Nephron (organoid): Measurements from ENCODE around the gene KRT83.

Experiments
- H3K27ac Mint-ChIP-seq, 3 experiments: 2 replicates each; pipeline ENCODE4 v1.8.0; 2020; ENCODE audit warnings: mixed read lengths in 3 of 3, mild to moderate bottlenecking in 2 of 3, moderate library complexity in 1 of 3
- H3K27me3 Mint-ChIP-seq: 2 replicates; pipeline ENCODE4 v1.8.0; 2021; ENCODE audit warnings: low read depth, mild to moderate bottlenecking, moderate library complexity, mixed read lengths
- H3K36me3 Mint-ChIP-seq: 2 replicates; pipeline ENCODE4 v1.8.0; 2020; ENCODE audit warnings: low read depth, mixed read lengths
- H3K4me1 Mint-ChIP-seq: 2 replicates; pipeline ENCODE4 v1.8.0; 2020; ENCODE audit warnings: mixed read lengths
- H3K4me3 Mint-ChIP-seq, 3 experiments: 2 replicates each; pipeline ENCODE4 v1.8.0; 2020; ENCODE audit warnings: mild to moderate bottlenecking in 3 of 3, mixed read lengths in 3 of 3, moderate library complexity in 2 of 3
- H3K9me3 Mint-ChIP-seq: 2 replicates; pipeline ENCODE4 v1.8.0; 2020; ENCODE audit warnings: mixed read lengths
- CTCF ChIP-seq, 3 experiments: fragments of 200-600 bp; sonication (generic); IDR thresholded peaks; one replicate each; pipeline ENCODE4 v1.5.0; 2021; ENCODE audit warnings: antibody characterized with exemption in 3 of 3; ENCODE audit not compliant: unreplicated experiment in 3 of 3

Gene KRT83

GRCh38 chr12:52300796-52301691, 20.2 kb downstream of the KRT83 start:
- H3K9me3 Mint-ChIP-seq, result no peaks in the 10 kb centered on the region
- peaks cover 63% of the 10 kb centered on the region for H3K27me3 Mint-ChIP-seq
- H3K4me1 Mint-ChIP-seq, result no peaks in the 10 kb centered on the region
- no peaks in the 10 kb centered on the region for H3K36me3 Mint-ChIP-seq
- TF ChIP-seq CTCF (IDR thresholded peaks at IDR 0.05; ENCODE audit: unreplicated experiment in 3 of 3), result no peak
- no peak overlapping the region for H3K27ac Mint-ChIP-seq
- H3K4me3 Mint-ChIP-seq, result no peak overlapping the region

- no peak for TF ChIP-seq CTCF (IDR thresholded peaks at IDR 0.05; ENCODE audit: unreplicated experiment in 3 of 3)
- no peaks in the 10 kb centered on the region for H3K9me3 Mint-ChIP-seq
- peaks cover 62% of the 10 kb centered on the region for H3K27me3 Mint-ChIP-seq
- H3K27ac Mint-ChIP-seq, result no peak overlapping the region
- no peak overlapping the region for H3K4me3 Mint-ChIP-seq
- no peaks in the 10 kb centered on the region for H3K4me1 Mint-ChIP-seq
- H3K36me3 Mint-ChIP-seq, result no peaks in the 10 kb centered on the region
These were observed 22.5 kb downstream of the KRT83 start for GRCh38 chr12:52298677-52299190.

- Mint-ChIP-seq H3K9me3 (no peaks in the 10 kb centered on the region), H3K27me3 (peaks cover 69% of the 10 kb centered on the region), H3K36me3 (no peaks in the 10 kb centered on the region)
These were observed 24.5 kb downstream of the KRT83 start for GRCh38 chr12:52296572-52297215.

GRCh38 chr12:52295663-52296062, 25.5 kb downstream of the KRT83 start:
- H3K4me3 Mint-ChIP-seq, result no peak overlapping the region
- no peak overlapping the region for H3K27ac Mint-ChIP-seq
- TF ChIP-seq CTCF (IDR thresholded peaks at IDR 0.05; ENCODE audit: unreplicated experiment in 3 of 3), result no peak
- no peaks in the 10 kb centered on the region for H3K36me3 Mint-ChIP-seq
- peaks cover 63% of the 10 kb centered on the region for H3K27me3 Mint-ChIP-seq
- peaks cover 5% of the 10 kb centered on the region for H3K4me1 Mint-ChIP-seq
- no peaks in the 10 kb centered on the region for H3K9me3 Mint-ChIP-seq

More at GRCh38 chr12:52296572-52297215, 24.5 kb downstream of the KRT83 start:
- Mint-ChIP-seq H3K4me1 (peaks cover 2% of the 10 kb centered on the region), H3K4me3 (no peak overlapping the region), H3K27ac (no peak overlapping the region)
- no peak for TF ChIP-seq CTCF (IDR thresholded peaks at IDR 0.05; ENCODE audit: unreplicated experiment in 3 of 3)

GRCh38 chr12:52294803-52295202, 26.4 kb downstream of the KRT83 start:
- Mint-ChIP-seq H3K4me1 (peaks cover 5% of the 10 kb centered on the region), H3K27me3 (peaks cover 57% of the 10 kb centered on the region), H3K27ac (no peak overlapping the region), H3K4me3 (no peak overlapping the region), H3K36me3 (no peaks in the 10 kb centered on the region), H3K9me3 (no peaks in the 10 kb centered on the region)
- TF ChIP-seq CTCF (IDR thresholded peaks at IDR 0.05; ENCODE audit: unreplicated experiment in 3 of 3), result no peak
